DND-41 (cell line): ENCODE measurements around the gene AOPEP.

Experiments used
- ATAC-seq: fragments of 200-7000 bp; cut with Tn5 transposase; 3 replicates; pipeline ENCODE4 v1.9.1; 2021; ENCODE audit warnings: low read depth; ENCODE audit not compliant: insufficient read depth
- DNase-seq: peaks from one replicate; pipeline ENCODE4 v3.0.0-alpha.2; 2020
- H2AFZ ChIP-seq: 2 replicates; pipeline ENCODE4 v1.6.0; 2012; ENCODE audit warnings: low read depth, low read length
- H3K27ac ChIP-seq: 2 replicates; pipeline ENCODE4 v1.5.1; 2012; ENCODE audit warnings: low read length, inconsistent platforms
- H3K27me3 ChIP-seq: fragments of 200-600 bp; sonication (generic); 2 replicates; pipeline ENCODE4 v1.6.0; 2012; ENCODE audit warnings: low read length, mild to moderate bottlenecking, inconsistent platforms; ENCODE audit not compliant: insufficient read depth, poor library complexity
- H3K36me3 ChIP-seq: 2 replicates; pipeline ENCODE4 v1.5.1; 2012; ENCODE audit warnings: low read length, inconsistent platforms; ENCODE audit not compliant: insufficient read depth
- H3K4me1 ChIP-seq: 2 replicates; pipeline ENCODE4 v1.5.1; 2012; ENCODE audit warnings: mild to moderate bottlenecking, low read length; ENCODE audit not compliant: insufficient read depth
- H3K4me2 ChIP-seq: 2 replicates; pipeline ENCODE4 v1.6.0; 2012; ENCODE audit warnings: mild to moderate bottlenecking, moderate library complexity, low read length, inconsistent platforms; ENCODE audit not compliant: insufficient read depth
- H3K4me3 ChIP-seq, 2 experiments: fragments of 200-600 bp in 1 of 2; shearing (Covaris generic) in 1 of 2; 2 replicates each; pipeline ENCODE4 v1.5.1; 2012 to 2016; ENCODE audit warnings: inconsistent platforms in 2 of 2, low read length in 2 of 2, mild to moderate bottlenecking in 2 of 2, low read depth in 1 of 2, moderate library complexity in 1 of 2
- H3K79me2 ChIP-seq: 2 replicates; pipeline ENCODE4 v1.6.0; 2012; ENCODE audit warnings: low read length, inconsistent platforms; ENCODE audit not compliant: insufficient read depth
- H3K9ac ChIP-seq: 2 replicates; pipeline ENCODE4 v1.6.0; 2012; ENCODE audit warnings: low read depth, mild to moderate bottlenecking, inconsistent platforms, low read length, moderate library complexity
- H3K9me3 ChIP-seq: 2 replicates; pipeline ENCODE4 v1.5.1; 2012; ENCODE audit warnings: low read length, moderate library complexity, mild to moderate bottlenecking, inconsistent platforms; ENCODE audit not compliant: insufficient read depth, severe bottlenecking
- H4K20me1 ChIP-seq: 2 replicates; pipeline ENCODE4 v1.6.0; 2012; ENCODE audit warnings: low read length; ENCODE audit not compliant: insufficient read depth
- CTCF ChIP-seq: IDR thresholded peaks from 2 replicates; pipeline ENCODE4 v1.5.1; 2012; ENCODE audit warnings: borderline replicate concordance, low read length, moderate library complexity, mild to moderate bottlenecking; ENCODE audit not compliant: poor library complexity, severe bottlenecking; ENCODE audit errors: extremely low read depth
- EZH2 ChIP-seq: IDR thresholded peaks from 3 replicates; pipeline ENCODE4 v1.6.1; 2012; ENCODE audit warnings: borderline replicate concordance, low read depth, mild to moderate bottlenecking, moderate library complexity, low read length, inconsistent platforms; ENCODE audit not compliant: severe bottlenecking

The AOPEP gene

GRCh38 chr9:94779693-94780290, 53.3 kb downstream of the AOPEP start:
- no peaks in the 10 kb centered on the region for H3K4me1 ChIP-seq
- no peak overlapping the region for H3K4me2 ChIP-seq
- H3K4me3 ChIP-seq = no peak overlapping the region
- no peak overlapping the region for H2AFZ ChIP-seq
- H4K20me1 ChIP-seq = 0 out of 2 replicates have a peak, but pooled peaks cover 3% of the 10 kb centered on the region
- H3K9me3 ChIP-seq = no peaks in the 10 kb centered on the region
- no peak overlapping the region for H3K27ac ChIP-seq
- no peak for TF ChIP-seq CTCF
- no peak for TF ChIP-seq EZH2
- no peaks in the 10 kb centered on the region for H3K79me2 ChIP-seq
- H3K36me3 ChIP-seq = no peaks in the 10 kb centered on the region
- DNase-seq (no peak), ATAC-seq (no peak)
- no peaks in the 10 kb centered on the region for H3K27me3 ChIP-seq
- no peak overlapping the region for H3K9ac ChIP-seq

- no peak for TF ChIP-seq CTCF
- TF ChIP-seq EZH2 = no peak
- Histone ChIP-seq H4K20me1 (0 out of 2 replicates have a peak, but pooled peaks cover 3% of the 10 kb centered on the region), H3K4me3 (no peak overlapping the region), H2AFZ (no peak overlapping the region), H3K27ac (no peak overlapping the region), H3K36me3 (no peaks in the 10 kb centered on the region), H3K9me3 (no peaks in the 10 kb centered on the region), H3K9ac (no peak overlapping the region), H3K4me1 (no peaks in the 10 kb centered on the region), H3K27me3 (no peaks in the 10 kb centered on the region), H3K4me2 (no peak overlapping the region), H3K79me2 (no peaks in the 10 kb centered on the region)
- DNase-seq (no peak), ATAC-seq (no peak)
Observed at GRCh38 chr9:94780516-94780950, 54.0 kb downstream of the AOPEP start.

- no peak overlapping the region for H3K9ac ChIP-seq
- no peaks in the 10 kb centered on the region for H3K79me2 ChIP-seq
- H3K27ac ChIP-seq = no peak overlapping the region
- H3K36me3 ChIP-seq = no peaks in the 10 kb centered on the region
- H3K4me1 ChIP-seq = no peaks in the 10 kb centered on the region
- H3K4me3 ChIP-seq = no peak overlapping the region
- no peaks in the 10 kb centered on the region for H3K9me3 ChIP-seq
- H3K27me3 ChIP-seq = no peaks in the 10 kb centered on the region
- TF ChIP-seq EZH2 = no peak
- TF ChIP-seq CTCF = no peak
- no peak overlapping the region for H3K4me2 ChIP-seq
- no peak for DNase-seq
- H2AFZ ChIP-seq = no peak overlapping the region
- no peak for ATAC-seq
- H4K20me1 ChIP-seq = 0 out of 2 replicates have a peak, but pooled peaks cover 3% of the 10 kb centered on the region
Observed at GRCh38 chr9:94782355-94783101, 56.0 kb downstream of the AOPEP start.
